ENCODE data around the gene CSHL1.
"Not testable (repeated sequence)": the region's sequence is repeated elsewhere in the genome, so short reads cannot be mapped to it uniquely, and the experiment has no call there.

CSHL1 gene

DNA sequence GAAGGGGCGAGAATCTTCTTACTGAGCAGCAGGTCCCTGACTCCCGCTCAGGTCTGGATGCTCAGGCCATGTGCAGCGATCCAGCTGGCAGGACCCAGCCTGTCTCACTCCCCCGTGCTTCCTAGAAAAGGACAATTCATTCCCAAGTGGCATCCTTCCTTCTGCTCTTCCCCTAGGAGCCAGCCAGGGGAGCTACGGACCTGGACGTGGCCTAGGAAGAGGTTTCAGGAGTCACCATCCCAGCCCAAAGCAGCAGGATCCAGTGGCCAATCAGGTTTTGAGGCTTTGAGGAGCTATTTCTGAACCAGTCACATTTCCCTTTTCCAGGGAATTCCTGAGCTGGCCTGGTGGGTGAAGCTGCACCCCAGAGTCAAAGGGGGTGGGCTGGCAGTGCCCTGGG is 28.8 kb upstream of the CSHL1 start:
- DNase-seq, result no peak

DNA sequence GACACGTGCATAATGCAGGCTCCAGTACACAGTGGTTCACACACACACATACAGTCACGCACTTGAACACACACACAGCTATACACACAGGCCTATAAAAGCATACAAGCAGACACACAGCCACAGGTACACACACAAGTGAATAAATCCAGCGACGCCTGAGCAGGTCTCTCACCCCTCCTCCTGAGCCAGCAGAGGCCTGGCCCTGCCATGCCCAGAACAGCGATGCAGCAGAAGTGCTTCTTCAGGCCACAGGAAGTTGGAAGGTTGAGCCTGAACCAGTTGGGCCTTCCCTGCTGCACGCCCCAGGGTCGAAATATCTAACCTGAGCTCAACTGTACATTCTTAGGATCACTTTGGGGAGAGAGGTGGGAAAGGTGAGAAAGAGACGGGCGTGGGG is 28.3 kb upstream of the CSHL1 start:
- DNase-seq, result no peak

DNA sequence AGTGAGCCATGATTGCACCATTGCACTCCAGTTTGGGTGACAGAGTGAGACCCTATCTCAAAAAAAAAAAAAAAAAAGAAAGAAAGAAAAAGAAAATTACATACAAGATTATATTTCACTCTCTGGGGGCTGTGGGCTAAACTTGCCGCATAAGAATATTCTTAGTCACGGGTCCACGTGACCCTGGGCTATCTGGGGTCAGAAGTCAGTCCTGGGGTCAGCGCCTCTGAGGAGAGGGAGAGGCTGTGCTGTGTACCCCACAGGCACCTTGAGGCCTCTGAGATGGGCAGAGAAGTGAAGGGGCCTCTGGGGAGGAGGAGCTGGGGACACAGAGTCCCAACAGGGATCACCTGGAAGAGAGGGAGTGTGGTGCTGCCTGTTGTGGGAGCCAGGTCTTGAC is 26.9 kb upstream of the CSHL1 start:
- no peak for DNase-seq

DNA sequence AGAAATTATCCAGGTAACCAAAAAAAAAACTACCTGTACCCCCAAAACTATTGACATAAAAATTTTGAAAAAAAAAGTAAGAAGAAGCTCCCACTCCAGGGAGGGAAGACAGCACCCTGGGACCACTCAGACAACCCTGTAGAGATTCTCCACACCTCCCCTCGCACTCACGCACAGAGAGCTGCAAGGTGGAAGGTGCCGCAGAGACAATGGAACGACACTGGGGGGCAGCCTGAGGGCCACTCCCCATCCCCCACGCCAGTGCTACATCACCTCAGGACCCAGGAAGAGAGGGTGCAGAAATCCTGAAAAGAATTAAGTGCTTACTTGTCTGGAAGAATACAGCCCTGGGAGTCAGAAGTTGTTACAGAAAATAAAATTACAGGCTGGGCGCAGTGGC is 26.3 kb upstream of the CSHL1 start:
- no peak for DNase-seq

DNA sequence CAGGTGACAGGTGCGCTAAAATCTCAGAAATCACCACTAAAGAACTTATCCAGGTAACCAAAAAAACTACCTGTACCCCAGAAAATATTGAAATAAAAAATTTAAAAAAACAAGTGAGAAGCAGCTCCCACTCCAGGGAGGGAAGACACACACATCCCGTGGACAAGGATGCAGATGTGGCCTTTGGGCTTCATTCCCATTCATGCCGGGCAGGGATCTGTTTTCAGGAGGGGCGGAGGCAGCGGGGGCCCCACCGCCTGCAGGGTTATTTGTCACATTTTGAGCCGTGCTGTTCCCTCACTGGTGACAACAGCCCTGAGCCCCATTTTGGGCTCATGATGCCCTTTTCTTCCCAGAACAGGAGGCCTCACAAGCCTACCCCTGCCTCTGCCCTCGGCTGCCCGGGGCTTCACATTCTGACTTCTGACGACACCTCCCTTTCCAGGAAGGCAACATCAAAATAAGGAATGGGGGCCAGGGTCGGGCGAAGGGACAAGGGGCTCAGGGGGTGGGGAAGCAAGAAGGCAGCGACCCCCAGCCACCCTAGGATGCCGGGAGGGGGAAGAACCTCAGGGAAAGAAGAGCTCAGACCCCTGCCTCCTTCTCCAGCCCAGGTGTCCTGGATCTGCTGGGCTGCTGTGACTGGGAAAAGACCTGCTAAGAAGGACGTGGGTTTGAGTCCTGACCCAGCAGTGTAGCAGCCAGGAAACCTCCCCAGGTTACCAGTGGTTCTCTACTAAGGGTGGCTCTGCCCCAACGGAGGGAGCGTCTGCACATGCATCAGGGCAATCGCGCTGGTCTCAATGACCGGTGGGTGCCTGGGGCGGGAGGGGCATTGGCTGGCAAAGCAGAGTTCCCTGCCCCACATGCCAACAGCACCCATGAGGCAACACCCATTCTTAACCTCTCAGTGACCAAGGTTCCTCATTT is 23.4 kb upstream of the CSHL1 start:
- no peak for DNase-seq

DNA sequence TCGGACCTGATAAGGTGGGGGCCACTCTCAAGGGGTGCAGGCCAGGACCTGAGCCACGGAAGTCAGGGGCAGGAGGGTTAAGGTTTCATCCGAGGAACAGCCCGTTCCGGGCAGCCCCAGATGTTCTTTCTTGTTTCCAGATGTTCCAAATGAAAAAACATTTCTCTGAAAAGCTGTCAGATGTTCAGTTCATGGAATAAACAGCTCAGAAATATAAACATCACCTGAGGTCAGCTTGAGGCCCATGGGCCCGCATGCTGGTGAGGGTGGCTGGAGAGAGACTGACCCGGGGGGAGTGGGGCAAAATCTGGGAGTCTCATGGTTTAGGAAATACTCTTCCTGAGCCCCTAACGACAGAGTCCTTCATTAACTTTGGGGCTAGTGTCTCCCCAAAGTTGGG is 22.5 kb upstream of the CSHL1 start:
- DNase-seq, result no peak

DNA sequence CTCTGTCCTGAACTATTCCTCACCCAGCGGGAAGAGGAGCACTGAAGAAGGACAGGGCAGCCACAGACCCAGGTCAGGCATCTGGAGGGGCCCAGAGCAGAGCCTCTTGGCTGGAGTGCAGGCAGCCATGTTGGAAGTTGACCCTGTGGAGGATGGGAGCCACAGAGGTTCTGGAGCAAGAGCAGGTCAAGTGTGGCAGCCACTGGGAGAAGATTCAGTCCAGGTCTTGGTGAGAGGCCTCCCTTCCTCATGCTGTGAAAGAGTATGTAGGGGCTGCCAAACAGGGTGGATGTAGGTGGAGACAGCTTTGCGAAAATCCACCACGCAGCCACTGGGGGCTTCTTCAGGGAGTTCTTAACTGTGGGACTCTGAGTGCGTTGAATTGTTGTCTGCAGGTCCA is 21.7 kb upstream of the CSHL1 start:
- DNase-seq, result no peak

DNA sequence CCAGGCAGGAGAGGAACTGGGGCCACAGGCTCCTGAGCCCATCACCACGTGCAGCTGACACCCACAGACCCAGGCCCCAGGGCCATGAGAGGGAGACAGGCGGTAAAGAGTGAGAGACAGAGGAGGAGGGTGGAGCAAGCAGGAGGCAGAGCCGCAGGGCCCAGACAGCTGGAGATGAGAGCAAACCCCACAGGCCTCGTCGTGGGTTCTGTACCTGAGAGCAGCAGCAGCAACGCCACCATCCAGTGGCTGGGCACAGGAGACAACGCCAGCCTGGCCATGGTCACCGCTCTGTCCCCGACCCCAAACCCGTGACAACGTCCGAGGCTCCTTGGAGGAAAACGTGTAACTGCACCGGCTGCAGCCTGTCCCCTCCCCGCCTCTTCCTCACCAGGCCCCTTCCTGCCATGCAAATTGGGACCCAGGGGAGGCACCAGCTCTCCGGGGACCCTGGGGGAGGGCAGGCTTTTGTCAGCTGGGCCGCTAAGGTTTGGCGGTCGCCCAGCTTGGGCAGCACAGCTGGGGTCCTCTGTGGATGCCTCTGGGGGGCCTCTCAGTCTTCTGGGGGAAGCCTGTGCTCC is 21.0 kb upstream of the CSHL1 start, which contains the start of gene CD79B:
Gene CD79B (minus strand): TSS at position 351 of the 581 bp plus-strand sequence. CDS start 70 bp downstream, at position 281.
- peak; percentile 26 for DNase-seq

DNA sequence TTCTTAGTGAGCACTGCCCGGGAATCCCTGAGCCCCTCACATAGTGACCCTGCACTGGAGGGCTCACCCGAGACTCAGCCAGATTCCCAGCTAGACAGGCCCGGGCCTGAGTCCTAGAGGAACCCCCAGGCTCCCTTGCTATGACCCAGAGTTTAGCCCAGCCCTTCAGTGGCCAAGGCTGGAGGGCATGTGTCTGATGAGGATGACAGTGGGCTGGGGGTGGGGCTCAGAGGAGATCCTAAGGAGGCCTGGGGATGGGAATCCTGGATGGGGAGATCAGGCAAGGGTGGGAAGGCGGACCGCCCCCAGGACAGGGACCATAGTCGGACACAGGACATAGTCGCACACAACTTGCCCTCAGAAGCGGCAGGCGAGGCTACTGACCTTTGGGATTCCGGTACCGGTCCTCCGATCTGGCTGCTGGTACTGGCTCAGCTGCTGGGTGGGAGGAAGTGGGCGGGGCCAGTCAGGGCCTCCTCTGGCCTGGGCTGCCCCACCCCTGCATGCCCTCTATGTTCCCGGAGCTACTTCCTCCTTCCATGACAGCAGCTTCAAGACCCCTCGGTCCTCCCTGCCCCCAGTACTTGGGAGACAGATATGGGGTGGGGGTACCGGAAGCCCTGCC is 20.0 kb upstream of the CSHL1 start:
- peak; percentile 70 for DNase-seq

DNA sequence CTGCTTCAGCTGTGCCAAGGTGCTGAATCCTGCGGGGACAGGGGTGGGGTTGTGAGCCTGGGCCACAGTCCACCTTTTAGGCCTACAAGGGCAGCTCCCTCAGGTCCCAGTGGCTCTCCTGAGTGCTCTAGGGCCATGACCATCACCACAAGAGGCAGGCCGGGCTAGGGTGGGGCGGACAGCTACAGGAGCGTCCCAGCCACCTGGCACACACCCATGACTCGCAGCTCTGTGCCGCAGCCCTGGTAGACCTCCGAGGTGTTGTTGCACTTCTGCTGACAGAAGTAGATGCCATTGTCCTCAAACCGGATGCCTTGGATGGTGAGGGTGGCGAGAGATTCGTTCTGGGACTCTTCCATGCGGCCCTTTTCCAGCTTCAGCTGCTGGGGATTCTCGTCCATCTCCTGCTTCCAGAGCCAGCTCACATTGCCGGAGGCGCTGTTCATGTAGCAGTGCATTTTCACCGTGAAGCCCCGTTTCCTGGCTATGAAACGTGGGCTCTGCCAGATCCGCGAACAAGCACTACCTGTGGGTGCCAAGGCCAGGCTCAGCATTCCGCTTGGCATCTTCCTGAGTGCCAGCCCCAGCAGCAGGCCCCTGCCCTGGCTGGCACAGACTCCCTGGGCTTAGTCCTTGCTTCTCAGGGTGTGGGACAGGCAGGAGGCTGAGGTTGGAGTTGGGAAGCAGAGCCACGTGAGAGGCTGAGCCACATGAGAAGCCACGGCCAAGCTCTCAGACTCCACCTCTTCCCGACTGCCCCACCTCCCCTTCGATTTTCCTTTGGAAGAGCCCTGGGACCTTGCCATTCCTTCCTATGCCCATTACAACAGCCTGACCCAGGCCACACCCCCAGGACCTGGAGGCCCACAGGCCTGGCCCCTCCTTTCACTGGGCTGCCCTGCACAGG is 19.1 kb upstream of the CSHL1 start:
- DNase-seq, result no peak

DNA sequence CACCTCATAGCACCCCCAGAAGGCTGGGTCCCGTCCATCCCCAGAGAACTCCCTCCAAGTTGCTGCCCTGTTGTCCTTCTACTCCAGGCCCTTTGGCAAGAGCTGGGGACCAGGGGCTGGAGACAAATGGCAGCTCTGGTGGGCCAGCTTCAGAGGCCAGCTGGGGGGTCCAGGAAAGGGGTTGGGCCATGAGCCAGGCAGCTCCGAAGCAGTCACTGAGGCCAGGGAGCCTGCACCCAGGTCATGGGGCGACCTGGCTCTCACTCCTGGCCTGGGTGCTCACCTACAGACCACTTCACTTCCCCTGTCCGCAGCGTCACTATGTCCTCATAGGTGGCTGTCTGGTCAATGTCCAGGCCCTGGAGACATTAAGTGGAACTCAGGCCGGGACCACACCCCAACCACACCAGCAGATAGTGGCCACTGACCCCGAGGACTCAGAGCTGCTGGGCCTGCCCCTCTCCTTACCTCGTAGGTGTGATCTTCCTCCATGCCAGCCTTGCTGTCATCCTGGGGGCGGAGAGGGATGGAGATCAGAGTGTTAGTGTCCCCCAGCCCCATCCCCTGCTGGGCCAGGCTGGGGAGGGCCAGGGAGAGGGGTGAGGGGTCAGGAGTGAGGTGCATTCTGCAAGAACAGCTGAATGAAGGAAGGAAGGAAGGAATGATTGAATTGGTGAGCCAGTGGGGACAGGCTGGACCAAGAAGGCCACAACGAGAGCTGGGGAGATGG is 18.1 kb upstream of the CSHL1 start:
- DNase-seq, result no peak

DNA sequence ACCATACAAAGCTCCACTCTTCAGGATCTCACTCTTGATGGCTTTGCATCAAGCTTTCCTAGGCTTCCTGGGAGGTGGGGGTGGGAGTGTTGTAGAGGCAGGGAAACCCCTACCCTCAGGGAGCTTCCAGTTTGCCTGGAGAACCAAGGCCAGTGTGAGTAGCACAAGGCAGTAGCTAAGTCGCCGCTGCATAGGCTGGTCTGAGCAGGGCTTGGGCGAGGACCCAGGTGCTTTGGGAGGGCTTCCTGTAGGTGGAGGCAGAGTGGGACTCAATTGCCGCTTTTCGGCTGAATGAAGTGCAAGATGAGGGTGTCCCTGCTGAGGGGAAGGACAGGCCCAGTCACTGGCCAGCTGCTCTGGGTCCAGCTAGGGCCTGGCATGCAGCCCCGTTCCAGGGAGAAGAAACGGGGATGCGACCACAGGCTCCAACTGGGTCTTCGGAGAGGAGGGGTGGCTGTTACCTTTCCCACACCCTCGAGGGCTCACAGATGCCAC is 17.2 kb upstream of the CSHL1 start:
- DNase-seq, result no peak

DNA sequence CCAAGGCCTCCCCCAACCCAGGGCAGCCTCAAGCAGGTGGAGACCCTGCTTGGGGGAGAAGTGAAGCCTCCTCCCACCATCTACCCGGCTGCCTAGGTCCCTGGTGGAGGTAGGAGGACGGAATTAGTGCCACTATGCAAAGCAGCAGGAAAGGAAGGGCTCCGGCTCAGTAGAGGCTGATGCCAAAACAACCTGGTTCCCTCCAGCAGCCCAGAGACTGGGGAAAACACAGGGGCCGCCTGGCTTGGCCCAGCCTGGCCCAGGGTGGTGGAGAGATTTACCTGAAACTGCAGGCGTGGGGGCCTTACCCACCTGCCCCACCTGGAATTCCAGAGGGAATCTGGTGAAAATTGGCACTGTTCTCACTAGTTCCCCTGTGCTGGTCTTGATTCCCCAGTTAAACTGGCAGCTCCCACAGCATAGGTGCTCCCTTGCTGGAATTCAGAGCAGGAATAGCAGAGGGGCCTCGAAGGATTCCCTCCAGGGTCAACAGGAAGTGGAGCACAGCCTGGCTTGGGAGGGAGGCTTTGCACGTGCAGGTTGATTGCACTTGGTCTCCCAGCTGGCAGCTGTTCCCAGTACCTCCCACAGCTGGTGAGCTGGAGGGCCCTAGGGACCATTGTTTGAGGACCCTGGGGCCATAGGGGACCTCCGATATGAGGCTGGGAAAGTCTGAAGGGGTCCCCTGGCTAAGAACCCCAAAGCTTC is 16.6 kb upstream of the CSHL1 start:
- DNase-seq, result no peak

DNA sequence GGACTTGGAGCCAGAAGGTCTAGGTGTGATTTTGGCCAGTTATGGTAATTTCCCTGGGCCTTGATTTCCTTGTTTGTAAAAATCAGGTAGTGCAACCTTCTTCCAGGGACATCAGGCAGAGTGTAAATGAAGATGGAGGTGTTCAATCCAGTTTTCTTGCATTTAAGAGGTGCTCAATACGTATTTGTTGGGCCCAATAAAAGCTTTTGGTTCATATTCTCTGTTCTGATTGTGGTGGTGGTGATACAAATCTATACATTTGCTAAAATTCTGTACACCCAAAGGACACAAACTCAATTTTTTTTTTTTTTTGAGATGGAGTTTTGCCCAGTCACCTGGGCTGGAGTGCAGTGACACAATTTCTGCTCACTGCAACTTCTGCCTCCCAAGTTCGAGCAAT is 15.1 kb upstream of the CSHL1 start:
- DNase-seq, result no peak

DNA sequence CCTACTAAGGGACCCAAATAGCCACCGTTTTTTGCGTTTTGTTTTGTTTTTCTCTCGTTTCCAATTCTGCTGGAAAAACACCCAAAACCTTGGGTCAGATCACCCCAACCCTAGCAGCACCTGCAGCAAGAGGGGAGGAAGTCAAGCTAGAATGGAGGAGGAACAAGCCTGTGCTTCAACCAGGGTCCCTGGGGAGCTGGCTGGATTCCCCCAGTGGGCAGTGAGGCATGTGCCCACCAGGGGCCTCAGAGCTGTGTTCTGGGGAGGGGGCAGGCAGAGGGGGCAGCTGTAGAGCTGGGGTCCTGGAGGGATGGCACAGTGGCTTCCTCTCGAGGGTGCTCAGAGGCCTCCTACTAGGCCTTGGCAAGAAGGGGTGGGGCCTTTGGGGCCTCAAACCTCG is 14.6 kb upstream of the CSHL1 start:
- no peak for DNase-seq

DNA sequence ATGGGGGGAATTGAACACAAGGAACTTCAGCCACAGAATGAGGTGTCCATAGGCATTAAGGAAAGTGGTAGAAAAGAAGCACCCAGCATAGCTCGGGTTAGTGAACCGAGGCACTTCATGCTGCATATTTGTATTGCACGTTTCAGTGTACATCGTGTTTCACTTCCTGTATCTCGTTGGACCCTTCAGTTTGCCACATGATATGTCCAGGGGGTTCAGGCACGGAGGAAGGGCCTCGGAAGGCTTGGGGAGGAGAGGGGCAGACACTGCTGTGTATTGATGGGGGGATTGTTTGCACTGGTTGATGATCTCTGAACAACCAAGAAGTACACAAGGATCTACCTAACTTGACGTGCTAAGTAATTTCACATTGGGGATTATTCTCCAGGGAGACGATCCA is 11.3 kb upstream of the CSHL1 start:
- DNase-seq, result not testable (repeated sequence)

DNA sequence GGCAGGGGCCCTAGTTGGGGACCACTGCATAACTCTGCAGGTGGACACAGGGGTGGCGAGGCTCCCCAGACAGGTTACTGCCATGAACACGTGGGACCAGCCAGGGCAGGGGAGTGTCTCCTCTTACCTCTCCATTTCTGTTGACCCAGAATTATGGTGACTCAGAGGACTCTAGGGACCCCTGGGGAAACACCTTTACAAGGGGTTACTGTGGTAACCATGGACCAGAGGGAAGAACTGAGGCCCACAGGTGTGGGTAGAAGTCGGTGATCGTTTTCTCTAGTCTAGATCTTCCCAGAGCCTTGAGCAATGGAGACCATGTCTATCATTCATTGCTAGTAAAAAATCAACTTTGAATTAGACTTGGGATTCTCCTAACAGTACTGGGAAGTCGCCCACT is 9.7 kb upstream of the CSHL1 start:
- DNase-seq, result not testable (repeated sequence)

DNA sequence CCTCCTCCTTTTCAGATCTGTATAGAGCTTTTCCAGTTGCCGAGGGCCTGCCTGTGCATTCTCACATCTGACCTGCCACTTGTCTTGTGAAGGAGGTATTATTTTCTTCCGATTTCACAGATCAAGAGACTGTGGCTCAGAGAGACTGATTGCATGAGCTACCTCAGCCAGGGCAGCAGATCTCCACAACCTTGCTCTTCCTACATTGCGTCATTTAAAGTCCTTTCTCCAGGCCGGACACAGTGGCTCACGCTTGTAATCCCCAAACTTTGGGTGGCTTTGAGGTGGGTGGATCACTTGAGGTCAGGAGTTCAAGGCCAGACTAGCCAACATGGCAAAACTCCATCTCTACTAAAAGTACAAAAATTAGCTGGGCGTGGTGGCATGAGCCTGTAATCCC is 9.0 kb upstream of the CSHL1 start:
- DNase-seq, result not testable (repeated sequence)

DNA sequence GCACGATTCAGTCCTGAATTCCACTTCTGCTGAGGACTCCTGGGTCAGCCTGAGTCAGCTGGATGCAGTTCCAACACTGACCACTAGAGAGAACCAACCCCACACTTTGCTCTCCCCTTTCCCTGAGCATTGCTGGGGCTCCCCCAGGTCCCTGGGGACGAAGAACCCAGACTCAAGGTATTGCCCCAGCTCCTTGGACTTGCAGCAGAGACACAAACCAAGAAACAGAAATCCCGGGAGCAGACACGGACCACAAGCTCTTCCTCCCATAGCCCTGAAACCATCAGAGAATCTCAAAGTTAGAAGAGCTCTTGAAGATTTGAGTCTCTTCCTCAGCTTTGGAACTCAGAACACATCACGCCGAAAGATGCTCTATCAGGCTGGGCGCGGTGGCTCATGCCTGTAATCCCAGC is 8.3 kb upstream of the CSHL1 start:
- peak; percentile 84 for DNase-seq

DNA sequence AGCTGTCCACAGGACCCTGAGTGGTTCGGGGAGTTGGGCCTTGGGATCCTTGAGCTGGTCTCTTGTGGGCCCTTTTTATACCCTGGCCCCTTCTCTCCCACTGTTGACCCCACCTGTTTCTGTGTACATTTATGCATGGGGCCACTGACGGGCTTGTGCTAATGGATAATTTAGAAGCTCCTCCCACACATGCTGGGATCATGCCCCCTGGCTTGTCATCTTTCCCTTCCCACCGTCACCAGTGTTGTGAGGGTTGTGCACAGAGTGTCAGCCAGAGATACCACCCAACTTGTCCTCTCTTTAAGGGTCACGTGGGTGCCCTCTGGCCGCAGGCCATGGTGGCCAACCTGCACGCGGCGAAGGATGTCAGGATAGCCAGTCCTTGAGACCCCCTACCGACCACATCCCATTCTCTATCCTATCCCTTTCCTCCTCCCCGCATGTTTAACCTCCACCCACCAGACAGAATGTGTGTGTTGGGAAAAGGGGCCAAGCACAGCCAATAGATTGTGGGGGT is 7.8 kb upstream of the CSHL1 start, which contains the start of gene GH1:
Gene GH1 (minus strand): TSS at position 51 of the 517 bp plus-strand sequence. CDS start 63 bp downstream, outside the sequence.
- DNase-seq, result not testable (repeated sequence)

DNA sequence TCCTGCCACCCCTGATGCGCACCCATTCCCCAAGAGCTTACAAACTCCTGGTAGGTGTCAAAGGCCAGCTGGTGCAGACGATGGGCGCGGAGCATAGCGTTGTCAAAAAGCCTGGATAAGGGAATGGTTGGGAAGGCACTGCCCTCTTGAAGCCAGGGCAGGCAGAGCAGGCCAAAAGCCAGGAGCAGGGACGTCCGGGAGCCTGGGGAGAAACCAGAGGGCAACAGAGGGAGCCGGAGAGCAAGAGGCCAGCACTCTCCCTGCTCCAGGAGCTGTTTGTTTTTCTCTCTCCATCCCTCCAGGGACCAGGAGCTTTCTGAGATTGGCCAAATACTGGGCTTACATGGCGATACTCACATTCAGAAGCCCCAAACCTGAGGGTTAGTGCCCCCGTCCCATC is 7.2 kb upstream of the CSHL1 start:
- no peak for DNase-seq

Measured in CD4-positive, alpha-beta T cell treated with Interleukin-17A for 1 hour (primary cell).